GM03348 (cell line): Measurements from ENCODE around the gene CLSTN2.
A peak's percentile ranks its signal among the peaks of the same experiment; 100 is the strongest.

ENCODE experiments used
- DNase-seq: peaks from one replicate; pipeline ENCODE4 v3.0.0; 2012; ENCODE audit warnings: low spot score

CLSTN2 gene

GRCh38 chr3:140378571-140379340, 443.8 kb downstream of the CLSTN2 start:
- DNase-seq, result no peak

DNA sequence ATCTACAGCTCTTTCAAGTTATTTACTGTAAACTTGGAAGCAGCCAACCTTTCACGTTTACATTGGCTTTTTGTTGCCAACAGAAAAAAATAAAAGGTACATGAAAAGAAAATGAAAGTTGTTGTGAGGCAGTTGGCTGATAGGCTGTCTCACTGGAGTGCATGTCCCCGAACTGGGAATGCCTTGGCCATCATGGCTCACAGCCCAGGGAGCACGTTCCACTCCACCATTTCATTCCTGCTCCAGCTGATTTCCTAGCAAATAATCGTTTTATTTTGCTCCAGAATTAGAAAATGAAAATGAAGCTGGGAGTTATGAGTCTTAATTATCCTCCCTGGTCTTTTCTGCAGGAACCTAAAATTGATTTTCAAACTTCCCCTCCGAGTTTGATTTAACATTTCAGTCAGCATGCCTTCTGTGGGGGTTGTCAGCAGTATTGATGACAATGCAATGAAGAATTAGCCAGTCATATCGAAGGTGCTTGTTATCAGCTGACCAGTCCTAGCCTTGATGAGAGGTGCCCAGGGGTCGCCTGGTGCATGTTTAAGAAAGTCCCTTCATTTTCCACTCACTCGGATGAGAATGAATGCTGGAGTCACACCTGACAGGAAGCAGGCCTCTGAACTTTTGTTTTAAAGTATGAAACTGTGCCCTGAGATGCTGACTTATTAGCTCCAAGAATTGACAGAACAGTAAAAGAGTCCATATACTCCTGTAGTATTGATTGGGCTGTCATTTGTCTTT, 449.2 kb downstream of the CLSTN2 start:
- DNase-seq, result no peak

DNA sequence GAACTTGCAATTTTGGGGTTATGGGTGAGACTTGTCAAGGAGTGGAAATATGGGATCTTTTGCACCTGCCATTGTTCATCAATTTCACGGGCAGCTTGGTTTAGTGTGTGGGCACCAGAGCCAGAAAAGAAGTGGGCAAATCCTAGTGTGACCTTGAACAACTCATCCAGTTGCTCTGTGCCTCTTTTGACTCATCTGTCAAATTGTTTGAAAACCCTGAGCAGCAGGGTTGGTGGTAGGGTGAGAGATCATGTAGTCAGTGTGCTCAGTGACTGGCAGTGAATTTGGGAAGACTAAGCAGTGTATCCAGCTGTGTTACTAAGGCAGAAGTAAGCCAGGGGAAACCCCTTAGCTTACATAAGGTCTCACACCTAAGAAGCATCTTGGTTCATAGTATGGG, 449.9 kb downstream of the CLSTN2 start:
- DNase-seq, result no peak

GRCh38 chr3:140386357-140387100, 451.5 kb downstream of the CLSTN2 start:
- no peak for DNase-seq

GRCh38 chr3:140387244-140387643, 452.3 kb downstream of the CLSTN2 start:
- DNase-seq, result no peak

DNA sequence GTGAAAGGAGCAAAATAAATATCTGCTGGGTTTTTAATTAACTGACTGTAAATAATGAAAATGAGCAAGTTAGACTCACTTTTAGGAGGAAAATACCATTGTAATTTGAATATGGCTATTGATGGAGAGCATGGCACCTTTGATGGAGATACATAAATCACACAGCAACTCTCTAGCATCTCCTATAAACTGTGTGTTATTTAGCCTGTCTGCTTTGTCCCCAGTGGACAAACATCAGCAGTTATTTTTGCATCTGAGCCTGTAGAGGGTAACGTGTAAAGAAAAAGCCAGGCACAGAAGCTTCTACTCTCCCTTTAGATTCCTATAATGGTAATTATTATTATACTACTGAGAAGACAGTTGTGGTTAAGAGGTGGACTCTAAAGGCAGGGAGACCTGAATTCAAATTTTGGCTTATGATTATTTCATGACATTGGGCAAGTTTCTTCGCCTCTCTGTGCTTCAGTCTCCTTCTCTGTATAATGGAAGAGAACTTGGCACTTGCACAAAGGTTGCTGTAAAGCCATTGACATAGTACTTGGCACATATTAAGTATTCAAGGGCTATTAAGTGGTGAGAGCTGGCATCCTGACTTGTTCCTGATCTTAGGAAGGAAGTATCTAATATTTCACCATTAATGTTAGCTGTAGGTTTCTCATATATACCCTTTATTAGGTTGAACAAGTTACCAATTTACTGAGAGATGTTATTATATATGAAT, 453.4 kb downstream of the CLSTN2 start:
- DNase-seq, result no peak

DNA sequence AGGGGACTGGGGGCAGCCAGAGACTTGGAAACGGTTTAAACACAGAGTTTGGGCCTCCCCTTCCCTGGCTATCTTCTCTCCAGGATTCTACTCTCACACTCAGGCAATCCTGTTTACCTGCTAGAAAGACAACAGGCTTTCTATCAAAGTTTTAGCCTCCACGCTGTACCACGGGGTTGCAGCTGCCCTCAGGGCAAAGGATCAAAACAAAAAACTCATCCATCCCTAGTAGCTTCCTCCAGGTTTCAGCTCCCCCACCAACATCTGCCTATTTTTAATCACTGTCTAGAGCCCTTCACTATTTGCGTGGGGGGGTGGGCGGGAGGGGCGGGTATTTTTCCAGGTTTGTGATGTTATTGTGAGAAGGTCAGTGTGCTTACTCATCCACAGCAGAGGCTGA, 456.1 kb downstream of the CLSTN2 start:
- no peak for DNase-seq

DNA sequence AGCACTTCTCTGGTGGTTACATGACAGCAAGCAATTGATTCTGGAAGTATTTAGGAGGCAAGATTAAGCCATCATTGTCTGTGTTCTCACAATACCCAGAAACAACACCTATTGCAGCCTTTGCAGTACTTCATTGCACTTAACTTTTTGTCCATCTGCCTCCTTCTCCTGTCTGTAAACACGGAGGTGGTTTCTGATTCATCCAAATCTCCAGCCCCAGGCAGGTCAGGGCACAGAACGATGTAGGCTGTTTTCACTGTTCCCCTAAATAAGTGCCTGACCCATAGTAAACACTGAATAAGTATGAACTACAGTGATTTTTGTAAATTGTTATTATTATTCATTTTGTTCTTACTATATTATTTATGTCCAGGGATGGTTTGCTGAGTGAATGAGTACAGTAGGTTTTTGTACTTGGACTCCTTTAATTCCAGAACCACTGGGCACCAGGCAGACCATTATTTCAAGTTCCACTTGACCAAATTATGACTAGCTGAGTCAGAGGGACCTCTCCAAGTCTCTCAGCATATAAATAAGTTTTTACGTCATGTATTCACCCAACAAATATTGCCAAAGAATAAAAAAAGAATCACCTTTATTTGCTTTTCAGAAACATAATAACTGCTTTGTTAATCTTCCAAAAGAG, 459.6 kb downstream of the CLSTN2 start:
- no peak for DNase-seq

- DNase-seq, result no peak
Measured at GRCh38 chr3:140395134-140396075, 460.4 kb downstream of the CLSTN2 start.

DNA sequence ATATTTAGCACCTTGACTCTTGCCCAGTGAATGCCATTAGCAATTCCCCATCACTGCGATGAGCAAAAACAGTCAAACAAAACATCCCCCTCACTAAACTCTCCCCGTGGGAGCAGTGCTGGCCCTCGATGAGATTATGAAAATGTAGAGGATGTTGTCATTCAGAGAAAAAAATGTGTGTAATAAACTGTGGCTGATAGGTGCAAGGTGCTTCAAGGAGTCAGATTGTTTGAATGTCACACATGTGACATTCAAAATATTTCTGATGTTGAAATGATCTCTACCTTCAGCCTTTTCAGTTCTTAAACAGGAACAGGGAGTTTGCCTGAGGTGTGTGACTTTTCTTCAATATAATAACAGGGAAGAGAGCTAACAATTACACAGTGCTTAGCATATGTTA, 461.1 kb downstream of the CLSTN2 start:
- no peak for DNase-seq

- DNase-seq, result no peak
Measured at GRCh38 chr3:140397847-140398246, 462.9 kb downstream of the CLSTN2 start.

DNA sequence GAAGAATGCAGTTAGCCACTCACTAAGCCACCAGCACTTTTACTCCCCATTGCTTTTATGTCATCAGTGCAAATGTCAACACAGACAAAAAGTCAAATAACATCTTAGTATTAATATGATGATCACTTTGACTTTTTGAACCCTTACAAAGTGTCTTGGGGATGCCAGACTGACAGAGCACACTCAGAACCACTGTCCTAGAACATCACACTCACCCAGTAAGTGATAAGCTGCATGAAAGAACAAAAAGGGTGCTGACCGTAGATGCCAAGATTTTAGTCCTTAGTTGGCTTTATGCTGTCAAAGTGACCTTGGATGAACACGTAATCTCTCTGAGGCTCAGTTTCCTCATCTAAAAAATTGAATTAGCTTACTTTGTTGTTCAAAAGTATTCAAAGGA, 463.4 kb downstream of the CLSTN2 start:
- DNase-seq, result no peak

DNA sequence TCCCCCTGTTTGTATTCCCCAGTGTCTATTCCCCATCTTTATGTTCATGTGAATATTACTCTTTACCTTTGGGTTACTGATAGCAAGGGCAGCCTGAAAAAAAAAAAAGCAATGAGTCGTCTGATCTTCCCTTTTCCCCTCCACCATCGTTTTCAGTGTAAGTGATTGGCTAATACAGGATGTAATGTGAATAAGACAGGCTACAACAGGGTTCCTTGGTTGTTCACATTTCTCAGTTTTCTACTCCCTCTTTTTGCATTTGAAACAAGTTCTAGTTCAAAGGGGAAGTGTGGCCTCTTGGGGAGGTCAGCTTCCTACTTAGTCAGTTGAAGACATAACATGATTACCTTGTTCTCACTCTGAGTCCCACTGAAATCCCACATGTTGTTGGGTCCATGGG, 464.9 kb downstream of the CLSTN2 start:
- no peak for DNase-seq

- no peak for DNase-seq
Measured at GRCh38 chr3:140403079-140403478, 468.1 kb downstream of the CLSTN2 start.

- no peak for DNase-seq
Measured at GRCh38 chr3:140403608-140404007, 468.6 kb downstream of the CLSTN2 start.

GRCh38 chr3:140406655-140407054, 471.7 kb downstream of the CLSTN2 start:
- DNase-seq, result no peak

DNA sequence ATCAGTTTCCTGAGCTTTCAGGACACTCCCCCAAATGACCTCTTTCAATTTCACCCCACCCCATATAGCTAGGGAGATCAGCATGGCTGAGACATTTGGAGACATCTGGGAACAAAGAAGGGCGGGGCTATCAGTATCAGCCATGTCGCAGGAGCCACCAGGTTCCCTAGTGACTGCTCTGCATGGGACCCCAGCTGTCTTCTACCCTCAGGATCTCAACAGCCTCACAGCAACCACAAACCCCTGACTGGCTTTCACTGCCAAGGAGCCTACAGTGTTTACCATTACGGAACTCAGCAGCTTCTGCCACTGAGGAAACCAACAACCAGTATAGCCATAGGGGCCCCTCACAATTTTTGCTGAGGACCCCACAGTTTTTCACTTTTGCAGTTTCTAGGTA, 473.3 kb downstream of the CLSTN2 start:
- DNase-seq, result no peak

GRCh38 chr3:140416666-140417065, 481.7 kb downstream of the CLSTN2 start:
- DNase-seq, result no peak

DNA sequence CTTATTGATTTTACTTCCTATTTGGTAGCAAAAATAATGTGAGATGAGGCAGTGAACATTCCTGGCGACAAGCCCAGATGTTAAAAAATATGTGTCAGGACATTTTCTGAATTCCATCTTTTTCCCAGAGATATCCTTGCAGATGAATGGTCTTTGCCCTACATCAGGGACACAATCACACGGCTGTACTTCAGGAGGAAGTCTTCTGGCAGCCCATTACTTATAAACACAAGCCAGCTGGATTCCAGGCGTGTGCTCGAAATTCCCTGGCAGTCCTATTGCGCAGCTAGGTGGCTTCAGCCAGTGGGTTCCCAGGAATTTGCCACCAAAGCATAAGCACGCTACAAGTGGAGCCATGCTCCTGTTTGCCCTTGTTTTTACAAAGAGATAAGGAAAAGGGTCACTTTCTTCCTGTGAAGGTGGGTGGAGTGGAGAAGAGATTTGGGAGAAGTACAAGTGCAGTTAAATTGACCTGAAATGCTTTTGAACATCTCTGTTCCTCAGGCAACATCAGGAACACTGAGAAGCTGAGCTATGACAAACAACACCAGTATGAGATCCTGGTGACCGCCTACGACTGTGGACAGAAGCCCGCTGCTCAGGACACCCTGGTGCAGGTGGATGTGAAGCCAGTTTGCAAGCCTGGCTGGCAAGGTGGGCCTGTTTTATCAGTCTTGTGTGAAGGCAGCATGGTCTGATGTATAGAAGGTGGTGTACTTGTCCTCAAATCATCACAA, 485.8 kb downstream of the CLSTN2 start:
- DNase-seq, result peak; percentile 53

DNA sequence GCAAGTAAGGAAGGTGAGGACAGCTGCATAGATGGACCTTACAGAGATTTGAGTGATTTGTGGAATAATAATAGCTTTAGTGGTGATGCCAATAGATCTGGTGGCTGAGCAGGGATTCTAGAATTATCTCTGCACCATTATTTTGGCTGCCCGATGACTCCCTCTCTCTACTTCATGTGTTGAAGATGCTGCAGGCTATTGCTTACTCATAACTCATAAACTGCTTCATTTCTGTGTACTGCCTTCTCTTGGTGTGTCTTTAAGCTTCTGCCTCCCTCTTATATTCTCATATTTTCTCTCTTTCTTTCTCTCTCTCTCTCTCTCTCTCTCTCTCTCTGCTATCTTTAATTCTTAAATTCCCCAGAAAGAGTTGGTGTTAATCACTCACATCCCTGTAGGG, 486.9 kb downstream of the CLSTN2 start:
- DNase-seq, result no peak
